Activated naive CD8-positive, alpha-beta T cell treated with anti-CD3 and anti-CD28 coated beads, Interleukin-2, amount 10 ng/mL, durations not matched to agents 7 days and 5 days (primary cell): ENCODE data around the gene FCRL3. TPM values are rescaled to one million over a fixed set of nuclear protein-coding genes. Genes with fewer than 3 reads are reported as not detected.

Experiments
- ATAC-seq: fragments of 150-1000 bp; cut with Tn5 transposase; one replicate; pipeline ENCODE4 v1.10.0; 2021; ENCODE audit warnings: low read depth, moderate library complexity
- POLR2A ChIA-PET: fragments of 350-600 bp; sonication (Branson Sonifier 250); formaldehyde crosslinking; loops from one replicate; lab custom pipeline; 2021; ENCODE audit warnings: antibody characterized with exemption; lab: Charles Lee
- DNase-seq: peaks from one replicate; pipeline ENCODE4 v3.0.0; 2021
- H3K27ac Mint-ChIP-seq: one replicate; pipeline ENCODE4 v1.8.0; 2022; ENCODE audit warnings: mild to moderate bottlenecking, mixed read lengths
- H3K27me3 Mint-ChIP-seq: one replicate; pipeline ENCODE4 v1.8.0; 2022; ENCODE audit warnings: mild to moderate bottlenecking, moderate library complexity, mixed read lengths
- H3K36me3 Mint-ChIP-seq: one replicate; pipeline ENCODE4 v1.8.0; 2021; ENCODE audit warnings: mild to moderate bottlenecking, mixed read lengths
- H3K4me1 Mint-ChIP-seq: one replicate; pipeline ENCODE4 v1.8.0; 2021; ENCODE audit warnings: mixed read lengths
- H3K4me3 Mint-ChIP-seq: one replicate; pipeline ENCODE4 v1.8.0; 2022; ENCODE audit warnings: mild to moderate bottlenecking, moderate library complexity, mixed read lengths
- H3K9me3 Mint-ChIP-seq: one replicate; pipeline ENCODE4 v1.8.0; 2021; ENCODE audit warnings: mixed read lengths
- total RNA-seq, 2 experiments: library from RNA; stranded (reverse); gene quantifications; one replicate each; pipeline ENCODE4 v1.2.3, GENCODE V29; 2021

The FCRL3 gene
- total RNA-seq, 2 experiments from 2014 or later, result 13.0 to 16.0 TPM

GRCh38 chr1:157702308-157702825 is 1.8 kb upstream of the FCRL3 start:
- Mint-ChIP-seq H3K36me3 (no peaks in the 10 kb centered on the region), H3K27me3 (peaks cover 7% of the 10 kb centered on the region), H3K4me1 (peaks cover 1% of the 10 kb centered on the region), H3K27ac (no peak overlapping the region), H3K9me3 (no peaks in the 10 kb centered on the region), H3K4me3 (no peak overlapping the region)
- ATAC-seq (no peak), DNase-seq (no peak)
- POLR2A ChIA-PET, result no interaction called here

GRCh38 chr1:157700305-157700704 is 264 bp downstream of the FCRL3 start:
- Mint-ChIP-seq H3K4me3 (no peak overlapping the region), H3K4me1 (peaks cover 1% of the 10 kb centered on the region), H3K27me3 (peaks cover 9% of the 10 kb centered on the region), H3K36me3 (no peaks in the 10 kb centered on the region), H3K27ac (no peak overlapping the region), H3K9me3 (no peaks in the 10 kb centered on the region)
- no peak for DNase-seq
- no peak for ATAC-seq
- POLR2A ChIA-PET, result no interaction called here

GRCh38 chr1:157697781-157698569 is 2.6 kb downstream of the FCRL3 start:
- peaks cover 1% of the 10 kb centered on the region for H3K4me1 Mint-ChIP-seq
- H3K27ac Mint-ChIP-seq, result no peak overlapping the region

GRCh38 chr1:157696966-157697628 is 3.5 kb downstream of the FCRL3 start:
- ATAC-seq, result no peak
- H3K4me1 Mint-ChIP-seq, result peaks cover 1% of the 10 kb centered on the region
- H3K27ac Mint-ChIP-seq, result no peak overlapping the region
- no peaks in the 10 kb centered on the region for H3K36me3 Mint-ChIP-seq
- H3K9me3 Mint-ChIP-seq, result no peaks in the 10 kb centered on the region
- POLR2A ChIA-PET, result no interaction called here
- H3K27me3 Mint-ChIP-seq, result peaks cover 11% of the 10 kb centered on the region
- H3K4me3 Mint-ChIP-seq, result no peak overlapping the region
- DNase-seq, result no peak

More at GRCh38 chr1:157697781-157698569, 2.6 kb downstream of the FCRL3 start:
- ATAC-seq (no peak), DNase-seq (no peak)
- Mint-ChIP-seq H3K27me3 (peaks cover 9% of the 10 kb centered on the region), H3K36me3 (no peaks in the 10 kb centered on the region), H3K4me3 (no peak overlapping the region), H3K9me3 (no peaks in the 10 kb centered on the region)
- POLR2A ChIA-PET, result no interaction called here

GRCh38 chr1:157695417-157695816 is 5.2 kb downstream of the FCRL3 start:
- no peaks in the 10 kb centered on the region for H3K36me3 Mint-ChIP-seq
- H3K27me3 Mint-ChIP-seq, result peaks cover 11% of the 10 kb centered on the region
- POLR2A ChIA-PET, result no interaction called here
- DNase-seq, result no peak
- no peak for ATAC-seq
- no peak overlapping the region for H3K27ac Mint-ChIP-seq
- H3K4me3 Mint-ChIP-seq, result no peak overlapping the region
- peaks cover 1% of the 10 kb centered on the region for H3K4me1 Mint-ChIP-seq
- no peaks in the 10 kb centered on the region for H3K9me3 Mint-ChIP-seq

- no peak for ATAC-seq
- Mint-ChIP-seq H3K36me3 (no peaks in the 10 kb centered on the region), H3K4me3 (no peak overlapping the region), H3K27me3 (peaks cover 8% of the 10 kb centered on the region), H3K27ac (no peak overlapping the region), H3K9me3 (no peaks in the 10 kb centered on the region), H3K4me1 (no peaks in the 10 kb centered on the region)
- DNase-seq, result no peak
- POLR2A ChIA-PET, result no interaction called here
Measured at GRCh38 chr1:157691285-157691920, 9.2 kb downstream of the FCRL3 start.

- H3K4me3 Mint-ChIP-seq, result no peak overlapping the region
- POLR2A ChIA-PET, result no interaction called here
- H3K4me1 Mint-ChIP-seq, result no peaks in the 10 kb centered on the region
- ATAC-seq (no peak), DNase-seq (no peak)
- H3K27me3 Mint-ChIP-seq, result peaks cover 6% of the 10 kb centered on the region
- H3K9me3 Mint-ChIP-seq, result no peaks in the 10 kb centered on the region
- no peak overlapping the region for H3K27ac Mint-ChIP-seq
- no peaks in the 10 kb centered on the region for H3K36me3 Mint-ChIP-seq
Measured at GRCh38 chr1:157682710-157683437, 17.7 kb downstream of the FCRL3 start.

- ATAC-seq, result no peak
- H3K36me3 Mint-ChIP-seq, result no peaks in the 10 kb centered on the region
- H3K27ac Mint-ChIP-seq, result no peak overlapping the region
- H3K27me3 Mint-ChIP-seq, result no peaks in the 10 kb centered on the region
- H3K4me1 Mint-ChIP-seq, result no peaks in the 10 kb centered on the region
- H3K4me3 Mint-ChIP-seq, result no peak overlapping the region
- DNase-seq, result no peak
- POLR2A ChIA-PET, result no interaction called here
- no peaks in the 10 kb centered on the region for H3K9me3 Mint-ChIP-seq
Measured at GRCh38 chr1:157678721-157679120, 21.8 kb downstream of the FCRL3 start.

GRCh38 chr1:157673008-157673407 is 27.6 kb downstream of the FCRL3 start:
- Mint-ChIP-seq H3K9me3 (no peaks in the 10 kb centered on the region), H3K36me3 (no peaks in the 10 kb centered on the region), H3K4me1 (no peaks in the 10 kb centered on the region), H3K27ac (no peak overlapping the region), H3K4me3 (no peak overlapping the region), H3K27me3 (no peaks in the 10 kb centered on the region)
- no peak for DNase-seq
- POLR2A ChIA-PET, result no interaction called here
- no peak for ATAC-seq

- Mint-ChIP-seq H3K4me3 (no peak overlapping the region), H3K27ac (no peak overlapping the region), H3K4me1 (no peaks in the 10 kb centered on the region), H3K36me3 (no peaks in the 10 kb centered on the region), H3K27me3 (no peaks in the 10 kb centered on the region), H3K9me3 (no peaks in the 10 kb centered on the region)
- DNase-seq (no peak), ATAC-seq (no peak)
- POLR2A ChIA-PET, result no interaction called here
Measured at GRCh38 chr1:157671895-157672294, 28.7 kb downstream of the FCRL3 start.

GRCh38 chr1:157659576-157660247 is 40.9 kb downstream of the FCRL3 start:
- ATAC-seq (no peak), DNase-seq (no peak)
- Mint-ChIP-seq H3K27me3 (peaks cover 38% of the 10 kb centered on the region), H3K4me1 (peaks cover 4% of the 10 kb centered on the region), H3K36me3 (no peaks in the 10 kb centered on the region), H3K27ac (no peak overlapping the region), H3K4me3 (no peak overlapping the region), H3K9me3 (no peaks in the 10 kb centered on the region)
- POLR2A ChIA-PET, result no interaction called here

GRCh38 chr1:157658571-157658970 is 42.0 kb downstream of the FCRL3 start:
- peaks cover 35% of the 10 kb centered on the region for H3K27me3 Mint-ChIP-seq
- H3K36me3 Mint-ChIP-seq, result no peaks in the 10 kb centered on the region
- POLR2A ChIA-PET, result no interaction called here
- no peaks in the 10 kb centered on the region for H3K9me3 Mint-ChIP-seq
- no peak for DNase-seq
- H3K4me3 Mint-ChIP-seq, result no peak overlapping the region
- peaks cover 4% of the 10 kb centered on the region for H3K4me1 Mint-ChIP-seq
- H3K27ac Mint-ChIP-seq, result no peak overlapping the region
- ATAC-seq, result no peak

GRCh38 chr1:157653494-157653873 is 47.1 kb downstream of the FCRL3 start:
- H3K36me3 Mint-ChIP-seq, result no peaks in the 10 kb centered on the region

More at GRCh38 chr1:157653494-157653873, 47.1 kb downstream of the FCRL3 start:
- ATAC-seq, result no peak
- peaks cover 7% of the 10 kb centered on the region for H3K4me1 Mint-ChIP-seq
- no peak for DNase-seq
- peaks cover 39% of the 10 kb centered on the region for H3K27me3 Mint-ChIP-seq
- H3K27ac Mint-ChIP-seq, result no peak overlapping the region
- no peaks in the 10 kb centered on the region for H3K9me3 Mint-ChIP-seq
- POLR2A ChIA-PET, result no interaction called here
- H3K4me3 Mint-ChIP-seq, result no peak overlapping the region
